ENCODE measurements around the gene LAPTM5. TPM values are rescaled to one million over a fixed set of nuclear protein-coding genes. Genes with fewer than 3 reads are reported as not detected.

LAPTM5 gene
- polyA plus RNA-seq, 4 donors: 10.5 to 58.1 (median 46.0) TPM

DNA sequence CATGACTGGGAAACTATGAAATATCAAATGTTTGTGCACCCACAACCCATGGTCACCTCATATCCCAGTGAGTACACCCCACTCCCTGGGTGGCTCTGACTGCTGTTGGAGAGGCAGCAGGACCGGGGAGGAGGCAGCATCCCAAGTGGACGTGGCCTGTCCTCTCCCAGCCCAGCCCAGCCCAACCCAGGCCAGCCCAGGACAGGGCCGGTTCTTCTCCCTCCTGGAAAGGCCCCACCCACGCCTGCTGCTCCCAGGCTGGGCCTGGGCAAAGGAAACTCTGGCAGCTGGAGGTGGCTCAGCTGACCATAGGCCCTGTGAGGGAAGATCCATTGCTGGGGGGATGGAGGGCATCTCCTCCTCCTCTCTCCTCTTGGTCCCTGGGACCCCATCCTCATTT lies 53.3 kb downstream of the LAPTM5 start:
- Histone ChIP-seq H3K9me3 (ENCODE audit: control insufficient read depth in 2 of 2, insufficient read depth in 1 of 2, low read depth in 1 of 2, low read length in 1 of 2) (no peaks in the 10 kb centered on the region), H3K27me3 (ENCODE audit: control insufficient read depth in 3 of 3, insufficient read depth in 3 of 3, low read length in 3 of 3) (peaks cover 0 to 10% (median 0%) of the 10 kb centered on the region in 3 donors), H3K4me1 (ENCODE audit: control insufficient read depth in 3 of 3, insufficient read depth in 2 of 3, low read depth in 1 of 3, low read length in 2 of 3) (no peaks in the 10 kb centered on the region), H3K4me3 (ENCODE audit: low read depth in 1 of 3, low read length in 3 of 3) (no peak overlapping the region), H3K36me3 (ENCODE audit: control insufficient read depth in 3 of 3, insufficient read depth in 2 of 3, low read depth in 1 of 3, low read length in 3 of 3) (no peaks in the 10 kb centered on the region), H3K27ac (ENCODE audit: low read depth in 1 of 3, low read length in 2 of 3) (no peak overlapping the region)
- FAIRE-seq (no peak), DNase-seq (no peak)
- 44 to 51% (median 44%) methylated on average over 3 to 4 of the region's 4 CpGs for WGBS, 3 donors

DNA sequence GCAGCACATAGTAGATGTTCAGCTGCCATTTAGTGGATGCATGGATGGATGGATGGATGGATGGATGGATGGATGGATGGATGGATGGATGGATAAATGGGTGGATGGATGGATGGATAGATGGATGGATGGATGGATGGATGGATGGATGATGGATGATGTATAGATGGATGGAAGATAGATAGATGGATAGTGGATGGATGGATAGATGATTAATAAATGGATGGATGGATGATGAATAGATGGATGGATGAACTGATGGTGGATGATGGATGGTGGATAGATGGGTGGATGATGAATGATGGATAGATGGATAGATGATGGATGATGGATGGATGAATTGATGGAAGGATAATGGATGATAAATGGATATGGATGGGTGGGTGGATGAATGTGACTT lies 54.8 kb downstream of the LAPTM5 start:
- no peaks in the 10 kb centered on the region for H3K36me3 ChIP-seq (ENCODE audit: control insufficient read depth in 3 of 3, insufficient read depth in 2 of 3, low read depth in 1 of 3, low read length in 3 of 3)
- FAIRE-seq: no peak
- H3K4me1 ChIP-seq (ENCODE audit: control insufficient read depth in 3 of 3, insufficient read depth in 2 of 3, low read depth in 1 of 3, low read length in 2 of 3): no peaks in the 10 kb centered on the region
- H3K9me3 ChIP-seq (ENCODE audit: control insufficient read depth in 2 of 2, insufficient read depth in 1 of 2, low read depth in 1 of 2, low read length in 1 of 2): no peaks in the 10 kb centered on the region
- H3K27me3 ChIP-seq (ENCODE audit: control insufficient read depth in 3 of 3, insufficient read depth in 3 of 3, low read length in 3 of 3): peaks cover 0 to 8% (median 0%) of the 10 kb centered on the region in 3 donors
- H3K27ac ChIP-seq (ENCODE audit: low read depth in 1 of 3, low read length in 2 of 3): no peak overlapping the region
- H3K4me3 ChIP-seq (ENCODE audit: low read depth in 1 of 3, low read length in 3 of 3): no peak overlapping the region
- no peak for DNase-seq

DNA sequence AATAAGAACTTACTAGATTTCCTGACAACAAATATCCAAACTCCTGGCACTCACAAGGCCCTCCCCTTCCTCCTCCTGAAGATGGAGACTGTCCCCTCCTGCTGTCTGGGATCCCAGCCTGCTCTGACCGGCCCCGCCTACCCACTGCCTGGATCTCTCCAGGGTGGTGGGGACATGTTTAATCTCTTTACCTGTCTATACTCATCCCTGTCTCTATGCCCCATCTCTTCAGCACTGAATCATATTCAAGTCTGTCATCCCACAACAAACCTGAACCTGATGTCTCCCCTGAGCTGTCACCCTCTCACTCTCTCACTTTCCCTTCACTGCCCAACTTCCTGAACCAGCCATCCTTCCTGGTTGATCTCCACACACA lies 56.3 kb downstream of the LAPTM5 start:
- no peaks in the 10 kb centered on the region for H3K36me3 ChIP-seq (ENCODE audit: control insufficient read depth in 3 of 3, insufficient read depth in 2 of 3, low read depth in 1 of 3, low read length in 3 of 3)
- H3K4me1 ChIP-seq (ENCODE audit: control insufficient read depth in 3 of 3, insufficient read depth in 2 of 3, low read depth in 1 of 3, low read length in 2 of 3): no peaks in the 10 kb centered on the region
- H3K9me3 ChIP-seq (ENCODE audit: control insufficient read depth in 2 of 2, insufficient read depth in 1 of 2, low read depth in 1 of 2, low read length in 1 of 2): peaks cover 0 to 2% of the 10 kb centered on the region in 2 donors
- 59 to 85% (median 68%) methylated on average over 2 of the region's 2 CpGs for WGBS, 3 donors
- FAIRE-seq: no peak
- no peak overlapping the region for H3K4me3 ChIP-seq (ENCODE audit: low read depth in 1 of 3, low read length in 3 of 3)
- no peaks in the 10 kb centered on the region for H3K27me3 ChIP-seq (ENCODE audit: control insufficient read depth in 3 of 3, insufficient read depth in 3 of 3, low read length in 3 of 3)
- H3K27ac ChIP-seq (ENCODE audit: low read depth in 1 of 3, low read length in 2 of 3): no peak overlapping the region
- no peak for DNase-seq

DNA sequence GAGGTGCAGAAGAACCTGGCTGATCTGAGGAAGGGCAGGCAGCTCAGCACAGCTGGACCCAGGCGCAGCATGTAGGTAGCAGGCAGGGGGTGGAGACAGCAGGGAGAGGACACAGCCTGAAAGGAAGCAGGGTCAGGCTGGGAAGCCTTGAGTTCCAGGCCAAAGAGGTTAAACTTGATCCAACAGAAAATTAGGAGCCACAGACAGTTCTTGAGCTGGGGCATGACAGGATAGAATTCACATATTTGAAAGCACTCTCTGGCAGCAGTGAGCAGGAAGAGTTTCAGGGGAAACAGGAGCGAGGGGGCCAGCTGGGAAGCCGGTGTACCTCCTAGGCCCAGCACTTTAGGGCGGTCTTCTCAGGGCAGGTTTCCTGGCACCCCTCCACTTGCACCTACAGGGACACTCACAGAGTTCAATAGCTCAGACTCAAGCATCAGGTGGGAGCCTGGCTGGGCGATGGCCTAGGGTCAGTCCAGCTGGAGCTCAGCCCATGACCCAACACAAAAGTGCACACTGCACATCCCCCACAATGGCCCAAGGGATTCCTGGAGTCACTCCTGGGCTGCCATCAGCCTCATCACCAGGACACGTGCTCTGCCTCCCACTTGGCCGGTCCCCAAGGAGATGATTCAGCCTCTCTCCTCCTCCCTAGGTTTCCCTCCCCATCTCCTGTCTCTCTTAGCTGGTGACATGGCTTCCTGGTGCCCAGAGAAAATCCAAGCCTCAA lies 56.9 kb downstream of the LAPTM5 start:
- Histone ChIP-seq H3K4me3 (ENCODE audit: low read depth in 1 of 3, low read length in 3 of 3) (no peak overlapping the region), H3K9me3 (ENCODE audit: control insufficient read depth in 2 of 2, insufficient read depth in 1 of 2, low read depth in 1 of 2, low read length in 1 of 2) (peaks cover 0 to 2% of the 10 kb centered on the region in 2 donors), H3K27me3 (ENCODE audit: control insufficient read depth in 3 of 3, insufficient read depth in 3 of 3, low read length in 3 of 3) (no peaks in the 10 kb centered on the region), H3K4me1 (ENCODE audit: control insufficient read depth in 3 of 3, insufficient read depth in 2 of 3, low read depth in 1 of 3, low read length in 2 of 3) (no peaks in the 10 kb centered on the region), H3K27ac (ENCODE audit: low read depth in 1 of 3, low read length in 2 of 3) (no peak overlapping the region), H3K36me3 (ENCODE audit: control insufficient read depth in 3 of 3, insufficient read depth in 2 of 3, low read depth in 1 of 3, low read length in 3 of 3) (no peaks in the 10 kb centered on the region)
- no peak for FAIRE-seq
- DNase-seq: no peak
- WGBS, 3 donors: 66 to 72% (median 69%) methylated on average over 7 of the region's 7 CpGs

DNA sequence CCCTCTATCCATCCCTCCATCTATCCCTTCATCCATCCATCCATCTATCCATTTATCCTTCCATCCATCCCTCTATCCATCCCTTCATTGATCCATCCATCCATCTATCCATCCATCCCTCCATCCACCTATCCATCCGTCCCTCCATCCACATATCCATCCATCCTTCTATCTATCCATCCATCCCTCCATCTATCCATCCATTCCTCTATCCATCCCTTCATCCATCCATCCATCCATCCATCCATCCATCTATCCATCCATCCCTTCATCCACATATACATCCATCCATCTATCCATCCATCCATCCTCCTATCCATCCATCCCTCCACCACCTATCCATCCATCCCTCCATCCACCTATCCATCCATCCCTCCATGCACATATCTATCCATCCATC lies 57.8 kb downstream of the LAPTM5 start:
- peaks cover 0 to 2% of the 10 kb centered on the region in 2 donors for H3K9me3 ChIP-seq (ENCODE audit: control insufficient read depth in 2 of 2, insufficient read depth in 1 of 2, low read depth in 1 of 2, low read length in 1 of 2)
- DNase-seq (no peak), FAIRE-seq (no peak)
- no peak overlapping the region for H3K4me3 ChIP-seq (ENCODE audit: low read depth in 1 of 3, low read length in 3 of 3)
- no peak overlapping the region for H3K27ac ChIP-seq (ENCODE audit: low read depth in 1 of 3, low read length in 2 of 3)
- WGBS, 3 donors: 74 to 89% (median 87%) methylated on average over 1 of the region's 1 CpG
- H3K27me3 ChIP-seq (ENCODE audit: control insufficient read depth in 3 of 3, insufficient read depth in 3 of 3, low read length in 3 of 3): peaks cover 0 to under 1% (median 0%) of the 10 kb centered on the region in 3 donors
- no peaks in the 10 kb centered on the region for H3K4me1 ChIP-seq (ENCODE audit: control insufficient read depth in 3 of 3, insufficient read depth in 2 of 3, low read depth in 1 of 3, low read length in 2 of 3)
- no peaks in the 10 kb centered on the region for H3K36me3 ChIP-seq (ENCODE audit: control insufficient read depth in 3 of 3, insufficient read depth in 2 of 3, low read depth in 1 of 3, low read length in 3 of 3)

DNA sequence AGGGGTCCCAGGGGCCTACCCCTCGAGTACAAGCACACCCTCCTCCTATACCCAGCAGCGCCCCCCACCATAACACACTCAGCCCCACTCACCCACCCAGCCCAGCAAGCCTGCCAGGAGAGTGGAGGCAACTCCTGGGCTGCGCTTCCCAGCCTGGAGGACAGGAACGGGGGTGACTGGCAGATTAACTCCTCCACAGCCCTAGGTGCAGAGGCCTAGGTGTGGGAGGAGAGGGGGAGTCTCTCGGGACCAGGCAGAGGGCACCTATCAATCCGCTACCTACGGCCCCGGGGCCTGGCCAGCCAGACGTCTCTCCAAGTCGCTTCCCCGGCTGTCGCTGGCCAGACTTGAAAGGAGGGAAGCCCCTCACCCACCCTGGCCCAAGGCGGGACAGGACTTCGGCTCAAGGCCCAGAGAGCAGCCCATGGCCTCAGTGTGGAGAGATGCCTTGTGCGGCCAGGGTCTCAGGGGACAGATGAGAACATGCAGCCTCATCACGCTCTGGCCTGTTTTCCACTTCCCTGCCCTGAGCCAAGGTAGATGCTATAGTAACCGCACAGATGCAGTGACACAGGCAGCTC lies 59.1 kb downstream of the LAPTM5 start:
- Histone ChIP-seq H3K27ac (ENCODE audit: low read depth in 1 of 3, low read length in 2 of 3) (no peak overlapping the region), H3K4me1 (ENCODE audit: control insufficient read depth in 3 of 3, insufficient read depth in 2 of 3, low read depth in 1 of 3, low read length in 2 of 3) (no peaks in the 10 kb centered on the region), H3K9me3 (ENCODE audit: control insufficient read depth in 2 of 2, insufficient read depth in 1 of 2, low read depth in 1 of 2, low read length in 1 of 2) (peaks cover 0 to 2% of the 10 kb centered on the region in 2 donors), H3K36me3 (ENCODE audit: control insufficient read depth in 3 of 3, insufficient read depth in 2 of 3, low read depth in 1 of 3, low read length in 3 of 3) (no peaks in the 10 kb centered on the region), H3K27me3 (ENCODE audit: control insufficient read depth in 3 of 3, insufficient read depth in 3 of 3, low read length in 3 of 3) (peaks cover 0 to 3% (median 0%) of the 10 kb centered on the region in 3 donors), H3K4me3 (ENCODE audit: low read depth in 1 of 3, low read length in 3 of 3) (no peak overlapping the region)
- DNase-seq (no peak), FAIRE-seq (no peak)
- 69 to 85% (median 72%) methylated on average over 17 of the region's 17 CpGs for WGBS, 3 donors

DNA sequence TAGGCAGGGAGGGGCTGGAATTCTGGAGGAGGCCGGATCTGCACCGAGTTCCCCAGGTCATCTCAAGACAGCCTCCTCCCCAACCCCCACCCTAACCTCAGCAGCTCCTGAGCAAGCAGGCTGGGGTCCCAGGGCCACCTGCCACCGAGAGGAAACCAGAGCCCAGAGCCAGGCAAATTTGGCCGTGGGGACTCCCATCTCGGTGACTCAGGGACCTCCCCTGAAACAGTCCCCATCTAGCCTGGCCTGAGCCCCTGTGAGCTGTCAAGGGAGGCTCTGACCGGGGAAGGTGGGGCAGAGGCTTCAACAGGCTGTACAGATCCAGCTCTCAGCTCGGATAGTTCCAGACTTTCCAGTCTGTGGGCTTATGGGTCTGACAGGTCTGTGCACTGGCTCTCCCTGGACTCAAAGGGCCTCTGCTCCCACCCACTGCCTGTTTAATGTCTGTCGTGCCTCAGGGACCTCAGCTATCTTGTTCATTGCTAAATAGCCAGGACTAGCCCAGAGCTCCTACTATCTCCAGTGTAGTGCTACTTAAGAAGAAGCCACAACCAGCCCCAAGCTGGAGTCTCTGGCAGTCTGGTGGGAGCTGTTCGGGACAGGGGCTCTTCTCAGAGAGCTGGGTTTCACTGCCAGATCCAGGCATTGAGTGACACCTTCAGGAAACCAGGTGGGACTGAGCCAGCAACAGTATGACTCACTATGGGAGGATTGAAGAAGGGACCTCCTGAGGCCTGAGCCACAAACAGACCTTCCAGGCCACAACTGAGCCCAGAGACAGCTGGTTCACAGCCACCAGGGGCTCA lies 59.8 kb downstream of the LAPTM5 start:
- Histone ChIP-seq H3K4me3 (ENCODE audit: low read depth in 1 of 3, low read length in 3 of 3) (no peak overlapping the region), H3K4me1 (ENCODE audit: control insufficient read depth in 3 of 3, insufficient read depth in 2 of 3, low read depth in 1 of 3, low read length in 2 of 3) (no peaks in the 10 kb centered on the region), H3K36me3 (ENCODE audit: control insufficient read depth in 3 of 3, insufficient read depth in 2 of 3, low read depth in 1 of 3, low read length in 3 of 3) (no peaks in the 10 kb centered on the region), H3K9me3 (ENCODE audit: control insufficient read depth in 2 of 2, insufficient read depth in 1 of 2, low read depth in 1 of 2, low read length in 1 of 2) (peaks cover 0 to 2% of the 10 kb centered on the region in 2 donors), H3K27me3 (ENCODE audit: control insufficient read depth in 3 of 3, insufficient read depth in 3 of 3, low read length in 3 of 3) (peaks cover 0 to 4% (median 3%) of the 10 kb centered on the region in 3 donors), H3K27ac (ENCODE audit: low read depth in 1 of 3, low read length in 2 of 3) (no peak overlapping the region)
- FAIRE-seq (no peak), DNase-seq (no peak)
- 52 to 68% (median 66%) methylated on average over 9 of the region's 9 CpGs for WGBS, 3 donors

DNA sequence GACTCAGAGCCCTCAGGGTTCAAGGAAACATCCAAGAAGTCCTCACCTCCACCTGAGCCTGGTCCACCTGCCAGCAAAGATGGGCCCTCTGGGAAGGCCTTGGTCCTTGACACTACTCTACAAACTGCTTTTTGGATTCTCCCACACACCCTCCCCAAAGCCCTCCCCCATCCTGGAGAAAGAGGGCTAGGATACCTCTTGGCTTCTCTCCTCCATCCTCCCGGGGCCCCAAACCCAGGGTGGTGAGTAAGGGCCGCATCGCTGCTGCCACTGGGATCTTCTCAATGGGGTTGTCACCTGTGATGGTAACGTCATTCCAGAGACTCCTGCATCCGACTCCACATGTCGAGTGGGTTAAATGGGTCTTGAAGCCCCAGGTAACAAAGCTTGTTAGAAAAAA lies 60.7 kb downstream of the LAPTM5 start:
- peaks cover 0 to 2% of the 10 kb centered on the region in 2 donors for H3K9me3 ChIP-seq (ENCODE audit: control insufficient read depth in 2 of 2, insufficient read depth in 1 of 2, low read depth in 1 of 2, low read length in 1 of 2)
- H3K4me1 ChIP-seq (ENCODE audit: control insufficient read depth in 3 of 3, insufficient read depth in 2 of 3, low read depth in 1 of 3, low read length in 2 of 3): no peaks in the 10 kb centered on the region
- H3K27ac ChIP-seq (ENCODE audit: low read depth in 1 of 3, low read length in 2 of 3): no peak overlapping the region
- WGBS, 3 donors: 87 to 90% (median 88%) methylated on average over 6 of the region's 6 CpGs
- FAIRE-seq: no peak
- H3K27me3 ChIP-seq (ENCODE audit: control insufficient read depth in 3 of 3, insufficient read depth in 3 of 3, low read length in 3 of 3): peaks cover 0 to 4% (median 3%) of the 10 kb centered on the region in 3 donors
- H3K4me3 ChIP-seq (ENCODE audit: low read depth in 1 of 3, low read length in 3 of 3): no peak overlapping the region
- no peak for DNase-seq
- H3K36me3 ChIP-seq (ENCODE audit: control insufficient read depth in 3 of 3, insufficient read depth in 2 of 3, low read depth in 1 of 3, low read length in 3 of 3): no peaks in the 10 kb centered on the region
